GM12865 (cell line): ENCODE measurements around the gene THTPA.

Experiments
- DNase-seq: peaks from one replicate; pipeline ENCODE4 v3.0.0; 2010; ENCODE audit warnings: low read depth
- H3K4me3 ChIP-seq: 2 replicates; pipeline ENCODE4 v1.5.1; 2011; ENCODE audit warnings: mild to moderate bottlenecking, low read depth, low read length, control low read depth
- CTCF ChIP-seq: IDR thresholded peaks from 2 replicates; pipeline ENCODE4 v1.5.1; 2011; ENCODE audit warnings: low read length, control low read depth, low read depth, inconsistent platforms; ENCODE audit not compliant: insufficient read depth; ENCODE audit errors: missing control alignments

The THTPA gene

GRCh38 chr14:23559926-23560520, 4.0 kb downstream of the THTPA start:
- DNase-seq: no peak
- TF ChIP-seq CTCF: no peak
- no peak overlapping the region for H3K4me3 ChIP-seq

- TF ChIP-seq CTCF: no peak
- DNase-seq: no peak
- no peak overlapping the region for H3K4me3 ChIP-seq
Measured at GRCh38 chr14:23561259-23561658, 5.2 kb downstream of the THTPA start.

- TF ChIP-seq CTCF: no peak
- DNase-seq: no peak
Measured at GRCh38 chr14:23561873-23562821, 6.1 kb downstream of the THTPA start.

GRCh38 chr14:23562822-23563472, 6.9 kb downstream of the THTPA start:
- peak; percentile 66 for DNase-seq
- TF ChIP-seq CTCF: peak; percentile 95
- H3K4me3 ChIP-seq: no peak overlapping the region

More at GRCh38 chr14:23561873-23562821, 6.1 kb downstream of the THTPA start:
- H3K4me3 ChIP-seq: no peak overlapping the region

GRCh38 chr14:23563473-23564180, 7.6 kb downstream of the THTPA start:
- TF ChIP-seq CTCF: no peak

GRCh38 chr14:23564181-23564812, 8.2 kb downstream of the THTPA start:
- TF ChIP-seq CTCF: no peak
- no peak for DNase-seq
- no peak overlapping the region for H3K4me3 ChIP-seq

More at GRCh38 chr14:23563473-23564180, 7.6 kb downstream of the THTPA start:
- no peak for DNase-seq
- H3K4me3 ChIP-seq: no peak overlapping the region
